Measurements from ENCODE around the gene KAZN. TPM values are rescaled to one million over a fixed set of nuclear protein-coding genes. Genes with fewer than 3 reads are reported as not detected.

The KAZN gene
- total and polyA plus RNA-seq, 2 experiments from 2014 or later = 7.9 to 15.6 TPM

DNA sequence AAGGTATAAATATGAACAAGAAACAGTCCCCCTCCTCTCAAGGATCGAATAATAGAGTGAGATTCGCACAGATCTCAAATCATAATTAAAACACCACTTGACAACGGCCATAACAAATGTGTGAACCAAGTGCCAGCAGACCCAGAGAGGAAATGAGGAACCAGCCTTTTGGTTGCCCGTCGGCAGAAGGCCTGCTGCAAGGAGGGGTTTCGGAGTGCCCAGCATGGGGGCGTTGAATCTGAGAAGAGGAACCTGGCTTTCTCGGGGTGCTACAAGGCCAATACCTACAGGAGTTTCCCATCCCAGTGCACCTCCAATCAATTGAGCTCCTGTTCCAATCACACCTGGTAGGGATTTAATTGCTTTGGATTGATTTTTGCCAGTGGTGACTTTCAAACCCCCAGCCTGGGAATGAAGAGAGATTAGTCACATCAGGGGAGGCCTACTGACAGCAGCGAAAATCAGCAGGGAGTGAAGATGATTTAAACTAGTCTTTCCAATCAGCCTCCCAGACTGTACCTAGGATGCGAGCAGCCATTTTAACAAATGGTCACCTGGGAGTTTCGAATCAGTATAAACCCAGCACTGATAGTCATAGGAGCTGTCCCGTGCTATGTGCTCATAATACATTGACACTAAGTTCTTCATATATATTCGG, 263.8 kb downstream of the KAZN start:
- H3K4me3 ChIP-seq = no peak overlapping the region
- H3K9me2 ChIP-seq (replicated peaks; ENCODE audit: insufficient read depth) = no peaks in the 10 kb centered on the region
- no peaks in the 10 kb centered on the region for H3K9me3 ChIP-seq (ENCODE audit: low read depth)
- no peak for TF ChIP-seq EZH2phosphoT487 (IDR thresholded peaks at IDR 0.05; ENCODE audit: low read depth, severe bottlenecking, unreplicated experiment)
- TF ChIP-seq, protein P1, sequence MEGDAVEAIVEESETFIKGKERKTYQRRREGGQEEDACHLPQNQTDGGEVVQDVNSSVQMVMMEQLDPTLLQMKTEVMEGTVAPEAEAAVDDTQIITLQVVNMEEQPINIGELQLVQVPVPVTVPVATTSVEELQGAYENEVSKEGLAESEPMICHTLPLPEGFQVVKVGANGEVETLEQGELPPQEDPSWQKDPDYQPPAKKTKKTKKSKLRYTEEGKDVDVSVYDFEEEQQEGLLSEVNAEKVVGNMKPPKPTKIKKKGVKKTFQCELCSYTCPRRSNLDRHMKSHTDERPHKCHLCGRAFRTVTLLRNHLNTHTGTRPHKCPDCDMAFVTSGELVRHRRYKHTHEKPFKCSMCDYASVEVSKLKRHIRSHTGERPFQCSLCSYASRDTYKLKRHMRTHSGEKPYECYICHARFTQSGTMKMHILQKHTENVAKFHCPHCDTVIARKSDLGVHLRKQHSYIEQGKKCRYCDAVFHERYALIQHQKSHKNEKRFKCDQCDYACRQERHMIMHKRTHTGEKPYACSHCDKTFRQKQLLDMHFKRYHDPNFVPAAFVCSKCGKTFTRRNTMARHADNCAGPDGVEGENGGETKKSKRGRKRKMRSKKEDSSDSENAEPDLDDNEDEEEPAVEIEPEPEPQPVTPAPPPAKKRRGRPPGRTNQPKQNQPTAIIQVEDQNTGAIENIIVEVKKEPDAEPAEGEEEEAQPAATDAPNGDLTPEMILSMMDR (IDR thresholded peaks at IDR 0.05; ENCODE audit: poor library complexity) = no peak
- TF ChIP-seq EZH2 (IDR thresholded peaks at IDR 0.05; ENCODE audit: borderline replicate concordance) = no peak
- H3K4me1 ChIP-seq (ENCODE audit: insufficient read depth) = no peaks in the 10 kb centered on the region
- no peaks in the 10 kb centered on the region for H3K79me2 ChIP-seq
- H3K36me3 ChIP-seq (replicated peaks; ENCODE audit: insufficient read depth, low read depth) = no peaks in the 10 kb centered on the region
- no peak for DNase-seq (ENCODE audit: low spot score)
- H3K27ac ChIP-seq = no peak overlapping the region
- WGBS (ENCODE audit: low lambda C conversion rate, missing lambda C conversion rate) = 90% methylated on average over 13 of the region's 13 CpGs
- no peak overlapping the region for H3K4me2 ChIP-seq
- no peak overlapping the region for H2AFZ ChIP-seq
- H3K27me3 ChIP-seq = no peaks in the 10 kb centered on the region
- H4K20me1 ChIP-seq (ENCODE audit: insufficient read depth, poor library complexity, severe bottlenecking) = no peaks in the 10 kb centered on the region

- no peak overlapping the region for H3K4me3 ChIP-seq
- H3K79me2 ChIP-seq = no peaks in the 10 kb centered on the region
- H3K27ac ChIP-seq = no peak overlapping the region
- no peak for DNase-seq (ENCODE audit: low spot score)
- no peak overlapping the region for H3K4me2 ChIP-seq
- no peaks in the 10 kb centered on the region for H4K20me1 ChIP-seq (ENCODE audit: insufficient read depth, poor library complexity, severe bottlenecking)
- no peaks in the 10 kb centered on the region for H3K9me3 ChIP-seq (ENCODE audit: low read depth)
- 87% methylated on average over 5 of the region's 5 CpGs for WGBS (ENCODE audit: low lambda C conversion rate, missing lambda C conversion rate)
- no peak overlapping the region for H2AFZ ChIP-seq
- H3K27me3 ChIP-seq = no peaks in the 10 kb centered on the region
- H3K4me1 ChIP-seq (ENCODE audit: insufficient read depth) = no peaks in the 10 kb centered on the region
- TF ChIP-seq EZH2 (IDR thresholded peaks at IDR 0.05; ENCODE audit: borderline replicate concordance) (no peak), EZH2phosphoT487 (IDR thresholded peaks at IDR 0.05; ENCODE audit: low read depth, severe bottlenecking, unreplicated experiment) (no peak)
- TF ChIP-seq, protein P1 (IDR thresholded peaks at IDR 0.05; ENCODE audit: poor library complexity) = no peak
- no peaks in the 10 kb centered on the region for H3K36me3 ChIP-seq (replicated peaks; ENCODE audit: insufficient read depth, low read depth)
- H3K9me2 ChIP-seq (replicated peaks; ENCODE audit: insufficient read depth) = no peaks in the 10 kb centered on the region
These were observed 266.6 kb downstream of the KAZN start for GRCh38 chr1:14865106-14865505.

GRCh38 chr1:14866911-14867612, 268.6 kb downstream of the KAZN start:
- H3K36me3 ChIP-seq (replicated peaks; ENCODE audit: insufficient read depth, low read depth) = no peaks in the 10 kb centered on the region

More at GRCh38 chr1:14866911-14867612, 268.6 kb downstream of the KAZN start:
- Histone ChIP-seq H4K20me1 (ENCODE audit: insufficient read depth, poor library complexity, severe bottlenecking) (no peaks in the 10 kb centered on the region), H2AFZ (no peak overlapping the region), H3K27me3 (no peaks in the 10 kb centered on the region), H3K4me2 (no peak overlapping the region), H3K4me1 (ENCODE audit: insufficient read depth) (no peaks in the 10 kb centered on the region), H3K79me2 (no peaks in the 10 kb centered on the region), H3K27ac (no peak overlapping the region), H3K4me3 (no peak overlapping the region), H3K9me3 (ENCODE audit: low read depth) (no peaks in the 10 kb centered on the region), H3K9me2 (replicated peaks; ENCODE audit: insufficient read depth) (no peaks in the 10 kb centered on the region)
- DNase-seq (ENCODE audit: low spot score) = no peak
- WGBS (ENCODE audit: low lambda C conversion rate, missing lambda C conversion rate) = 85% methylated on average over 14 of the region's 14 CpGs
- TF ChIP-seq, protein P1 (IDR thresholded peaks at IDR 0.05; ENCODE audit: poor library complexity) = no peak
- TF ChIP-seq EZH2phosphoT487 (IDR thresholded peaks at IDR 0.05; ENCODE audit: low read depth, severe bottlenecking, unreplicated experiment) (no peak), EZH2 (IDR thresholded peaks at IDR 0.05; ENCODE audit: borderline replicate concordance) (no peak)
